Activated T-cell treated with anti-CD3 and anti-CD28 coated beads, Interleukin-2, amount 50 U/mL, for 4 hours (primary cell): ENCODE results near the gene PSG6. TPM values are rescaled to one million over a fixed set of nuclear protein-coding genes. Genes with fewer than 3 reads are reported as not detected.
"Not testable (repeated sequence)": the region's sequence is repeated elsewhere in the genome, so short reads cannot be mapped to it uniquely, and the experiment has no call there.

Source experiments
- ATAC-seq, 2 donors: fragments of 200-7000 bp; cut with Tn5 transposase; one replicate each; pipeline ENCODE4 v1.10.0; 2021
- DNase-seq: peaks from one replicate; pipeline ENCODE4 v3.0.0-alpha.2; 2020
- H3K27me3 Mint-ChIP-seq: one replicate; pipeline ENCODE4 v1.8.0; 2021; ENCODE audit warnings: low read depth, mixed read lengths
- H3K36me3 Mint-ChIP-seq: one replicate; pipeline ENCODE4 v1.8.0; 2022; ENCODE audit warnings: mixed read lengths; ENCODE audit not compliant: insufficient read depth
- H3K4me1 Mint-ChIP-seq: one replicate; pipeline ENCODE4 v1.8.0; 2021; ENCODE audit warnings: low read depth, mixed read lengths
- H3K4me3 Mint-ChIP-seq: one replicate; pipeline ENCODE4 v1.8.0; 2021; ENCODE audit warnings: mild to moderate bottlenecking, moderate library complexity, mixed read lengths
- H3K9me3 Mint-ChIP-seq: one replicate; pipeline ENCODE4 v1.8.0; 2021; ENCODE audit warnings: mixed read lengths
- total RNA-seq, 3 donors: library from RNA; stranded (reverse); gene quantifications; one replicate each; pipeline ENCODE4 v1.2.1, GENCODE V29; 2021

The PSG6 gene
- total RNA-seq, 3 donors from 2014 or later, result not detected

GRCh38 chr19:42853231-42853630 is 64.5 kb downstream of the PSG6 start:
- H3K9me3 Mint-ChIP-seq, DNase-seq, ATAC-seq: not testable (repeated sequence)

GRCh38 chr19:42852821-42853220 is 64.9 kb downstream of the PSG6 start:
- H3K4me1 Mint-ChIP-seq, ATAC-seq, H3K9me3 Mint-ChIP-seq, DNase-seq, H3K4me3 Mint-ChIP-seq, H3K27me3 Mint-ChIP-seq, H3K36me3 Mint-ChIP-seq: not testable (repeated sequence)

More at GRCh38 chr19:42853231-42853630, 64.5 kb downstream of the PSG6 start:
- H3K36me3 Mint-ChIP-seq, H3K27me3 Mint-ChIP-seq, H3K4me1 Mint-ChIP-seq, H3K4me3 Mint-ChIP-seq: not testable (repeated sequence)

Other genes with a start within 250 kb of the PSG6 start
- gene PSG3, start 177.4 kb downstream of the PSG6 start, total RNA-seq, result not detected
- gene PSG8, start 152.2 kb downstream of the PSG6 start, total RNA-seq, result not detected
- gene PSG1, start 38.2 kb downstream of the PSG6 start, total RNA-seq, result not detected
- gene PSG7, start 19.3 kb upstream of the PSG6 start, total RNA-seq, result not detected
- gene PSG11, start 108.6 kb upstream of the PSG6 start, total RNA-seq, result not detected
- not detected for gene PSG2, start 164.8 kb upstream of the PSG6 start, total RNA-seq